Psoas muscle (tissue), 8 donors: Measurements from ENCODE around the gene KLF6. TPM values are rescaled to one million over a fixed set of nuclear protein-coding genes. Genes with fewer than 3 reads are reported as not detected.

ENCODE experiments used
- ATAC-seq, 4 donors: fragments of 200-7000 bp; cut with Tn5 transposase; one replicate each; pipeline ENCODE4 v1.9.1; 2020; ENCODE audit warnings: moderate library complexity in 3 of 4, mild to moderate bottlenecking in 2 of 4
- DNase-seq, 2 donors: peaks; one replicate each; pipeline ENCODE4 v3.0.0-alpha.2; 2020
- H3K27ac ChIP-seq: fragments of 200-600 bp; one replicate; pipeline ENCODE4 v1.8.0; 2022
- H3K27me3 ChIP-seq, 3 donors: fragments of 200-600 bp in 1 of 3; one replicate each; pipeline versions ENCODE4 v1.6.1 to v1.8.0; 2013 to 2022; ENCODE audit warnings: low read length in 2 of 3, mild to moderate bottlenecking in 2 of 3, moderate library complexity in 1 of 3; ENCODE audit not compliant: insufficient read depth in 3 of 3
- H3K36me3 ChIP-seq, 2 donors: fragments of 200-600 bp in 1 of 2; one replicate each; pipeline versions ENCODE4 v1.6.1 to v1.8.0; 2013 to 2022; ENCODE audit warnings: low read depth in 1 of 2, mild to moderate bottlenecking in 1 of 2, moderate library complexity in 1 of 2; ENCODE audit not compliant: insufficient read depth in 1 of 2
- H3K4me1 ChIP-seq: fragments of 200-600 bp; one replicate; pipeline ENCODE4 v1.8.0; 2022
- H3K4me3 ChIP-seq: fragments of 200-600 bp; one replicate; pipeline ENCODE4 v1.8.0; 2022; ENCODE audit warnings: mild to moderate bottlenecking
- H3K9me3 ChIP-seq: fragments of 200-600 bp; one replicate; pipeline ENCODE4 v1.8.0; 2022
- CTCF ChIP-seq: fragments of 200-600 bp; IDR thresholded peaks from one replicate; pipeline ENCODE4 v1.8.0; 2022; ENCODE audit warnings: antibody characterized with exemption
- WGBS, 3 donors: extraction: QIAGEN DNeasy Blood & Tissue Kit; methylation state at CpG; one replicate each; pipeline versions ENCODE4 v1.1.6 to v1.1.7; 2013; 5-methylcytosine and 5-hydroxymethylcytosine counted together
- intact Hi-C, 2 donors: fragments of 100-400 bp; cut with DNase I; formaldehyde crosslinking; loops; one replicate each; pipeline versions ENCODE4 v1.11.0 to v1.14.2; 2022
- polyA plus RNA-seq, 3 donors: library from polyadenylated mRNA; stranded (reverse); fragments of 200-250 nt; gene quantifications; one replicate each; pipeline ENCODE4 v1.2.3, GENCODE V29; 2013
- total RNA-seq, 4 donors: library from RNA; stranded (reverse); fragmentation: NEBNext Ultra II Directional in 2 of 4; extraction: Animal tissue kit (Norgen Biotek cat#: 25700) in 2 of 4; gene quantifications; one replicate each; pipeline versions ENCODE4 v1.2.1 to v1.2.4, GENCODE V29; 2021 to 2023
- donor health status: healthy with polysubstance abuse.
- donor health status: DM: no; HTN: no; CAD: no; lungs with moderate emphysema.
- donor health status: Bipolar disorder and iron deficiency.
- donor health status: healthy.
- donor health status: DM: yes; HTN: yes; CAD: no.
- donor health status: DM: no; HTN: no; CAD: no.
- donor health status: DM: no; HTN: no; CAD: no.
- donor health status: DM: yes; HTN: yes; CAD: no.

KLF6 gene
- total and polyA plus RNA-seq, 7 donors: 30.4 to 296 (median 135) TPM

- no peak for TF ChIP-seq CTCF
- Histone ChIP-seq H3K4me1 (peaks cover 3% of the 10 kb centered on the region), H3K27ac (no peak overlapping the region), H3K4me3 (no peak overlapping the region), H3K27me3 (no peaks in the 10 kb centered on the region), H3K9me3 (no peaks in the 10 kb centered on the region), H3K36me3 (no peaks in the 10 kb centered on the region)
- intact Hi-C loops: no loop called here
- ATAC-seq: no peak
- DNase-seq: no peak
- WGBS, 3 donors: 86 to 90% (median 87%) methylated on average over 14 of the region's 14 CpGs
Measured at GRCh38 chr10:3757638-3758490, 27.1 kb downstream of the KLF6 start.

DNA sequence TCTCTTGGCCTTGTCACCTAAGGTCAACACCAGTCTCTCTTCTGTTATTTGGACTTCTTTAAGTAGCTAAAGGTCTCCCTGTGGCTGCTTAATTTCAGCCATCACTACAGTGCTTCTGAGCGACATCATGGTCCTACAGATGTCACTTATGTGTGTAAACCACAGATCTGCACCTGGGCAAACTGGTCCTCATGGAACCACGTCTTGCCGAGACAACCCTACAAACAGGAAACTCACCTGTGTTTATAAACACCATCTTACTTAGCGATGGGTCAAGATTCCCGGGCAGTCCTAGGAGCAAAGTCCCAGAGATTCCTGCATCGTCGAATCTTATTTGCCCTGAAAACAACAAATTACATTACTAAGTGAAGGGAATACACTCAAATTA is 27.8 kb downstream of the KLF6 start:
- Histone ChIP-seq H3K27ac (no peak overlapping the region), H3K4me1 (peaks cover 3% of the 10 kb centered on the region), H3K36me3 (no peaks in the 10 kb centered on the region), H3K27me3 (no peaks in the 10 kb centered on the region), H3K9me3 (no peaks in the 10 kb centered on the region), H3K4me3 (no peak overlapping the region)
- ATAC-seq (no peak), DNase-seq (no peak)
- TF ChIP-seq CTCF: no peak
- intact Hi-C loops: no loop called here
- WGBS, 3 donors: 95 to 98% (median 97%) methylated on average over 7 of the region's 7 CpGs

GRCh38 chr10:3756360-3756740 is 28.7 kb downstream of the KLF6 start:
- DNase-seq: no peak
- 78 to 95% (median 87%) methylated on average over 5 of the region's 5 CpGs for WGBS, 3 donors
- Histone ChIP-seq H3K36me3 (no peaks in the 10 kb centered on the region), H3K4me1 (peaks cover 3% of the 10 kb centered on the region), H3K4me3 (no peak overlapping the region), H3K27ac (no peak overlapping the region), H3K27me3 (no peaks in the 10 kb centered on the region), H3K9me3 (no peaks in the 10 kb centered on the region)
- no peak for TF ChIP-seq CTCF
- ATAC-seq: no peak
- intact Hi-C loops: no loop called here

DNA sequence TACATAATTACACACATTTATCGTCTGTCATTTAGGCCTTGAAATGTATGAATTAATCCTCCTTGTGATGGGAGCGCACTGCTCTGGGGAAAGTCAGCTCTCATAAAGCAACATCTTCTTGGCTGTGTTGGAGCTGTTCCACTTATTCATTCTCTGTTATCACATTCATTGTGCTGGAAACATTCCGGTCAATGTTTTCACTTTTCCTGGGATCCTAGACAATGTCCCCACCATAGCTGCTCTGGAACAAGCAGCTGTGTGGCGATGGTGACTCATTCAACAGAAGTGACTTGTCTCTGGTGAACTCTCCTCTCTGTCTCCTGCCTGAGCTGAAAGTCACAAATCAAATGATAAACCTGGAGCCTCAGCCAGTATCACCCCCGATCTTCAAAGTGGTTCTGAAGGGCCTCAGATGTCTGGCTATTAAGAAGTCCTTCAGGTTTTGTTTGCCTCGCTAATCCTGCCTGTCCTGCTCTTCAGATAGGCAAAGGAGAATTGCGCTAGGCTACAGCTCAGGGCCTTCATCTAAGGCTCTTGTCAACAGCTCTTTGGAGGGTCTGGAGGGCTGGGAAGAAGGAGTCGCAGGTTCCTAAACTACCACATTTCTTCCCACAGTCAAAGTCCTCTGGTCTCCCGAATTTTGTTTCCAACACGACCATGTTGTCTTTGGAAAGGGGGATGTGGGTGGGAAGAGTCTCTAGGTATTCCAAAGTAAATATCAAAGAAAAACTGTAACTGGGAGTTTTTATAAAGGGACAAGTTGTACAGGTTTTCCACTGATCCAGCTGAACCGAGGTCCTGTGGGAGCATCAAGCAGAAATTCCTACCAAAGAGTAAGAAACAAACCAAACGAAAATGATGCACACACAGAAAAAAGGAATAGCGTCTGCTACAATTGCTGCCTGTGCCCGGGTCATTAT is 29.3 kb downstream of the KLF6 start:
- Histone ChIP-seq H3K27me3 (no peaks in the 10 kb centered on the region), H3K27ac (peak overlapping the region; percentile 47), H3K9me3 (no peaks in the 10 kb centered on the region), H3K4me3 (no peak overlapping the region), H3K4me1 (peaks cover 6% of the 10 kb centered on the region), H3K36me3 (no peaks in the 10 kb centered on the region)
- 79 to 84% (median 82%) methylated on average over 14 of the region's 14 CpGs for WGBS, 3 donors
- ATAC-seq (peak; percentile 45 to 57 (median 50)), DNase-seq (no peak)
- no peak for TF ChIP-seq CTCF
- intact Hi-C loops: no loop called here
